ENCODE results near the gene CCDC188.

Gene CCDC188

DNA sequence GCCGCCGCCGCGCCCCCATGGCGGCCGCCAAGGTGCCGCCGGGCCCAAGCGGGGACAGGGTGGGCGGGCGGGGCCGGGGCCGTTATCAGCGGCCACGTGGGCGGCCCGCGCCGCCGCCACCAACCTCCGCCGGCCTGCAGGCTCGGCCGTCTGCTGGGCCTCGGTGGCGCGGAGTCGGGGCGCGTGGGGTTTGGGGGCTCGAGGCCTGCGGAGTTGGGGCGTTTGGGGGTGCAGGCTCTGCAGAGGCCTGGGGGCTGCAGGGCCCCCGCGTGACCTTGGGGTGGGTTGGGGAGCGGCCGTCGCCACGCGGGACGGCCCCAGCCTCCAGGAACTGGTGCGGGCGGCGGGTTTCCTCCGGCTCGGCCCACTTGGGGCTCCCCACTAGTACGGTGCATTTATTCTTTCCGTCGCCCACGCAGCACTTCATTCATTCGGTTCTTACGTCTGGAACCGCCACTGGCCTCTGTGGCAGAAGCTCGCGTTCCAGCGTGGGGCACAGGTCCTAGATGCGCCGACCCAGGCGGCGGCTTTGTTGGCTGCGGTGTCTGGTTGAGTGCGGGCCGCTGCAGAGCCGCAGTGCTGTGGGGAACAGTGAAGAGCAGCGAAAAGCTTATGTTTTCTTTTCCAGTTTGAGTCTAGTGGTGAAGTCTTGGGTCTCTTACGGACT, 33.1 kb downstream of the CCDC188 start (continued):
- TF ChIP-seq ZNF311 (tag by site-specific recombination; IDR thresholded peaks at IDR 0.05; ENCODE audit: borderline replicate concordance) (no peak), ZNF623 (tag by site-specific recombination; IDR thresholded peaks at IDR 0.05) (0 out of 2 replicates have a peak, but pooled peaks have one; percentile 9), GLIS1 (tag by site-specific recombination; IDR thresholded peaks at IDR 0.05) (no peak), ZNF23 (tag by site-specific recombination; IDR thresholded peaks at IDR 0.05; ENCODE audit: borderline replicate concordance) (no peak), ZNF416 (tag by site-specific recombination; IDR thresholded peaks at IDR 0.05) (no peak), ZFHX2 (tag by site-specific recombination; conservative IDR thresholded peaks at IDR 0.05) (peak; percentile 72), ZNF701 (tag by site-specific recombination; IDR thresholded peaks at IDR 0.05) (no peak), ZNF785 (tag by site-specific recombination; IDR thresholded peaks at IDR 0.05) (no peak), ZNF341 (tag by site-specific recombination; IDR thresholded peaks at IDR 0.05; ENCODE audit: low read depth) (no peak), TCF7L2 (IDR thresholded peaks at IDR 0.05; ENCODE audit: borderline replicate concordance, low read depth, low read length) (no peak), ZNF677 (tag by site-specific recombination; IDR thresholded peaks at IDR 0.05) (no peak), ZNF514 (tag by site-specific recombination; IDR thresholded peaks at IDR 0.05) (no peak), SP3 (tag by site-specific recombination; IDR thresholded peaks at IDR 0.05) (no peak), EGR2 (tag by site-specific recombination; IDR thresholded peaks at IDR 0.05; ENCODE audit: low read depth) (peak; percentile 60), ZNF266 (tag by site-specific recombination; IDR thresholded peaks at IDR 0.05; ENCODE audit: low read depth) (no peak), ZSCAN23 (tag by site-specific recombination; IDR thresholded peaks at IDR 0.05) (no peak), WT1 (tag by site-specific recombination; IDR thresholded peaks at IDR 0.05) (no peak), ZNF555 (tag by site-specific recombination; conservative IDR thresholded peaks at IDR 0.05) (no peak), ZEB2 (tag by site-specific recombination; IDR thresholded peaks at IDR 0.05) (no peak), ZNF510 (tag by site-specific recombination; IDR thresholded peaks at IDR 0.05; ENCODE audit: insufficient replicate concordance) (no peak)
- TF ChIP-seq, protein P1, sequence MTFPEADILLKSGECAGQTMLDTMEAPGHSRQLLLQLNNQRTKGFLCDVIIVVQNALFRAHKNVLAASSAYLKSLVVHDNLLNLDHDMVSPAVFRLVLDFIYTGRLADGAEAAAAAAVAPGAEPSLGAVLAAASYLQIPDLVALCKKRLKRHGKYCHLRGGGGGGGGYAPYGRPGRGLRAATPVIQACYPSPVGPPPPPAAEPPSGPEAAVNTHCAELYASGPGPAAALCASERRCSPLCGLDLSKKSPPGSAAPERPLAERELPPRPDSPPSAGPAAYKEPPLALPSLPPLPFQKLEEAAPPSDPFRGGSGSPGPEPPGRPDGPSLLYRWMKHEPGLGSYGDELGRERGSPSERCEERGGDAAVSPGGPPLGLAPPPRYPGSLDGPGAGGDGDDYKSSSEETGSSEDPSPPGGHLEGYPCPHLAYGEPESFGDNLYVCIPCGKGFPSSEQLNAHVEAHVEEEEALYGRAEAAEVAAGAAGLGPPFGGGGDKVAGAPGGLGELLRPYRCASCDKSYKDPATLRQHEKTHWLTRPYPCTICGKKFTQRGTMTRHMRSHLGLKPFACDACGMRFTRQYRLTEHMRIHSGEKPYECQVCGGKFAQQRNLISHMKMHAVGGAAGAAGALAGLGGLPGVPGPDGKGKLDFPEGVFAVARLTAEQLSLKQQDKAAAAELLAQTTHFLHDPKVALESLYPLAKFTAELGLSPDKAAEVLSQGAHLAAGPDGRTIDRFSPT (tag by site-specific recombination; IDR thresholded peaks at IDR 0.05) = no peak
- TF ChIP-seq, protein P2, sequence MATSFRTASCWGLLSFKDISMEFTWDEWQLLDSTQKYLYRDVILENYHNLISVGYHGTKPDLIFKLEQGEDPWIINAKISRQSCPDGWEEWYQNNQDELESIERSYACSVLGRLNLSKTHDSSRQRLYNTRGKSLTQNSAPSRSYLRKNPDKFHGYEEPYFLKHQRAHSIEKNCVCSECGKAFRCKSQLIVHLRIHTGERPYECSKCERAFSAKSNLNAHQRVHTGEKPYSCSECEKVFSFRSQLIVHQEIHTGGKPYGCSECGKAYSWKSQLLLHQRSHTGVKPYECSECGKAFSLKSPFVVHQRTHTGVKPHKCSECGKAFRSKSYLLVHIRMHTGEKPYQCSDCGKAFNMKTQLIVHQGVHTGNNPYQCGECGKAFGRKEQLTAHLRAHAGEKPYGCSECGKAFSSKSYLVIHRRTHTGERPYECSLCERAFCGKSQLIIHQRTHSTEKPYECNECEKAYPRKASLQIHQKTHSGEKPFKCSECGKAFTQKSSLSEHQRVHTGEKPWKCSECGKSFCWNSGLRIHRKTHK (tag by site-specific recombination; IDR thresholded peaks at IDR 0.05) = no peak
- TF ChIP-seq, protein P3, sequence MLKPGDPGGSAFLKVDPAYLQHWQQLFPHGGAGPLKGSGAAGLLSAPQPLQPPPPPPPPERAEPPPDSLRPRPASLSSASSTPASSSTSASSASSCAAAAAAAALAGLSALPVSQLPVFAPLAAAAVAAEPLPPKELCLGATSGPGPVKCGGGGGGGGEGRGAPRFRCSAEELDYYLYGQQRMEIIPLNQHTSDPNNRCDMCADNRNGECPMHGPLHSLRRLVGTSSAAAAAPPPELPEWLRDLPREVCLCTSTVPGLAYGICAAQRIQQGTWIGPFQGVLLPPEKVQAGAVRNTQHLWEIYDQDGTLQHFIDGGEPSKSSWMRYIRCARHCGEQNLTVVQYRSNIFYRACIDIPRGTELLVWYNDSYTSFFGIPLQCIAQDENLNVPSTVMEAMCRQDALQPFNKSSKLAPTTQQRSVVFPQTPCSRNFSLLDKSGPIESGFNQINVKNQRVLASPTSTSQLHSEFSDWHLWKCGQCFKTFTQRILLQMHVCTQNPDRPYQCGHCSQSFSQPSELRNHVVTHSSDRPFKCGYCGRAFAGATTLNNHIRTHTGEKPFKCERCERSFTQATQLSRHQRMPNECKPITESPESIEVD (tag by site-specific recombination; IDR thresholded peaks at IDR 0.05) = no peak
- TF ChIP-seq, protein P4, sequence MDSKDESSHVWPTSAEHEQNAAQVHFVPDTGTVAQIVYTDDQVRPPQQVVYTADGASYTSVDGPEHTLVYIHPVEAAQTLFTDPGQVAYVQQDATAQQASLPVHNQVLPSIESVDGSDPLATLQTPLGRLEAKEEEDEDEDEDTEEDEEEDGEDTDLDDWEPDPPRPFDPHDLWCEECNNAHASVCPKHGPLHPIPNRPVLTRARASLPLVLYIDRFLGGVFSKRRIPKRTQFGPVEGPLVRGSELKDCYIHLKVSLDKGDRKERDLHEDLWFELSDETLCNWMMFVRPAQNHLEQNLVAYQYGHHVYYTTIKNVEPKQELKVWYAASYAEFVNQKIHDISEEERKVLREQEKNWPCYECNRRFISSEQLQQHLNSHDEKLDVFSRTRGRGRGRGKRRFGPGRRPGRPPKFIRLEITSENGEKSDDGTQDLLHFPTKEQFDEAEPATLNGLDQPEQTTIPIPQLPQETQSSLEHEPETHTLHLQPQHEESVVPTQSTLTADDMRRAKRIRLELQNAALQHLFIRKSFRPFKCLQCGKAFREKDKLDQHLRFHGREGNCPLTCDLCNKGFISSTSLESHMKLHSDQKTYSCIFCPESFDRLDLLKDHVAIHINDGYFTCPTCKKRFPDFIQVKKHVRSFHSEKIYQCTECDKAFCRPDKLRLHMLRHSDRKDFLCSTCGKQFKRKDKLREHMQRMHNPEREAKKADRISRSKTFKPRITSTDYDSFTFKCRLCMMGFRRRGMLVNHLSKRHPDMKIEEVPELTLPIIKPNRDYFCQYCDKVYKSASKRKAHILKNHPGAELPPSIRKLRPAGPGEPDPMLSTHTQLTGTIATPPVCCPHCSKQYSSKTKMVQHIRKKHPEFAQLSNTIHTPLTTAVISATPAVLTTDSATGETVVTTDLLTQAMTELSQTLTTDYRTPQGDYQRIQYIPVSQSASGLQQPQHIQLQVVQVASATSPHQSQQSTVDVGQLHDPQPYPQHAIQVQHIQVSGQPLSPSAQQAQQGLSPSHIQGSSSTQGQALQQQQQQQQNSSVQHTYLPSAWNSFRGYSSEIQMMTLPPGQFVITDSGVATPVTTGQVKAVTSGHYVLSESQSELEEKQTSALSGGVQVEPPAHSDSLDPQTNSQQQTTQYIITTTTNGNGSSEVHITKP (tag by site-specific recombination; IDR thresholded peaks at IDR 0.05) = no peak
- TF ChIP-seq, protein P5, sequence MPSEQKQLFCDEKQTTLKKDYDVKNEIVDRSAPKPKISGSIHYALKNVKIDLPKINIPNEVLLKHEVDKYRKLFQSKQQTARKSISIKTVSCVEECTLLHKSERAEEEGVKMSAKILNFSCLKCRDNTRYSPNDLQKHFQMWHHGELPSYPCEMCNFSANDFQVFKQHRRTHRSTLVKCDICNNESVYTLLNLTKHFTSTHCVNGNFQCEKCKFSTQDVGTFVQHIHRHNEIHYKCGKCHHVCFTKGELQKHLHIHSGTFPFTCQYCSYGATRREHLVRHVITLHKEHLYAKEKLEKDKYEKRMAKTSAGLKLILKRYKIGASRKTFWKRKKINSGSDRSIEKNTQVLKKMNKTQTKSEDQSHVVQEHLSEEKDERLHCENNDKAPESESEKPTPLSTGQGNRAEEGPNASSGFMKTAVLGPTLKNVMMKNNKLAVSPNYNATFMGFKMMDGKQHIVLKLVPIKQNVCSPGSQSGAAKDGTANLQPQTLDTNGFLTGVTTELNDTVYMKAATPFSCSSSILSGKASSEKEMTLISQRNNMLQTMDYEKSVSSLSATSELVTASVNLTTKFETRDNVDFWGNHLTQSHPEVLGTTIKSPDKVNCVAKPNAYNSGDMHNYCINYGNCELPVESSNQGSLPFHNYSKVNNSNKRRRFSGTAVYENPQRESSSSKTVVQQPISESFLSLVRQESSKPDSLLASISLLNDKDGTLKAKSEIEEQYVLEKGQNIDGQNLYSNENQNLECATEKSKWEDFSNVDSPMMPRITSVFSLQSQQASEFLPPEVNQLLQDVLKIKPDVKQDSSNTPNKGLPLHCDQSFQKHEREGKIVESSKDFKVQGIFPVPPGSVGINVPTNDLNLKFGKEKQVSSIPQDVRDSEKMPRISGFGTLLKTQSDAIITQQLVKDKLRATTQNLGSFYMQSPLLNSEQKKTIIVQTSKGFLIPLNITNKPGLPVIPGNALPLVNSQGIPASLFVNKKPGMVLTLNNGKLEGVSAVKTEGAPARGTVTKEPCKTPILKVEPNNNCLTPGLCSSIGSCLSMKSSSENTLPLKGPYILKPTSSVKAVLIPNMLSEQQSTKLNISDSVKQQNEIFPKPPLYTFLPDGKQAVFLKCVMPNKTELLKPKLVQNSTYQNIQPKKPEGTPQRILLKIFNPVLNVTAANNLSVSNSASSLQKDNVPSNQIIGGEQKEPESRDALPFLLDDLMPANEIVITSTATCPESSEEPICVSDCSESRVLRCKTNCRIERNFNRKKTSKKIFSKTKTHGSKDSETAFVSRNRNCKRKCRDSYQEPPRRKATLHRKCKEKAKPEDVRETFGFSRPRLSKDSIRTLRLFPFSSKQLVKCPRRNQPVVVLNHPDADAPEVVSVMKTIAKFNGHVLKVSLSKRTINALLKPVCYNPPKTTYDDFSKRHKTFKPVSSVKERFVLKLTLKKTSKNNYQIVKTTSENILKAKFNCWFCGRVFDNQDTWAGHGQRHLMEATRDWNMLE (tag by site-specific recombination; conservative IDR thresholded peaks at IDR 0.05; ENCODE audit: low read depth) = no peak
